HepG2 (cell line): ENCODE measurements around the gene FGF9. TPM values are rescaled to one million over a fixed set of nuclear protein-coding genes. Genes with fewer than 3 reads are reported as not detected.

ENCODE experiments used
- ATAC-seq: fragments of 200-7000 bp; cut with Tn5 transposase; 3 replicates; pipeline ENCODE4 v1.9.1; 2020; ENCODE audit warnings: mild to moderate bottlenecking, moderate library complexity
- BruUV-seq: library from RNA; stranded (reverse); fragments of 400-500 nt; replicated peaks from 2 replicates; lab custom pipeline; 2021; lab: Mats Ljungman, UMichigan
- CTCF ChIA-PET: fragments of 300-600 bp; formaldehyde crosslinking; extraction: SDS; loops from one replicate; lab custom pipeline; 2021; ENCODE audit warnings: low total read pairs, inconsistent platforms, low intra/inter-chr PET ratio; lab: Yijun Ruan, JAX
- POLR2A ChIA-PET: fragments of 350-600 bp; sonication (Branson Sonifier 250); formaldehyde crosslinking; loops from one replicate; lab custom pipeline; 2020; ENCODE audit warnings: antibody characterized with exemption, inconsistent platforms; lab: Yijun Ruan, JAX
- DNase-seq: peaks from one replicate; pipeline ENCODE4 v3.0.0-alpha.2; 2015; ENCODE audit warnings: low spot score
- FAIRE-seq: peaks from 3 replicates; lab custom pipeline; 2011; peaks lifted over from hg19 to GRCh38; lab: Jason Lieb, UNC
- H2AFZ ChIP-seq: one replicate; pipeline ENCODE4 v1.6.1; 2011; ENCODE audit warnings: low read length, inconsistent platforms
- H3K27ac ChIP-seq: fragments of 300-600 bp; 3 replicates; pipeline ENCODE4 v1.8.0; 2011; ENCODE audit warnings: mixed run types, mild to moderate bottlenecking, mixed read lengths, low read length, inconsistent platforms; ENCODE audit not compliant: insufficient read depth; ENCODE audit errors: extremely low read length
- H3K27me3 ChIP-seq, 2 experiments: fragments of 200-600 bp in 1 of 2; 2 replicates in 1 of 2; 3 replicates in 1 of 2; pipeline versions ENCODE4 v1.6.0 to v1.8.0; 2011; ENCODE audit warnings: low read length in 2 of 2, mild to moderate bottlenecking in 2 of 2, moderate library complexity in 2 of 2, inconsistent platforms in 1 of 2; ENCODE audit not compliant: insufficient read depth in 2 of 2, control insufficient read depth in 1 of 2
- H3K36me3 ChIP-seq, 2 experiments: fragments of 200-600 bp in 1 of 2; replicated peaks in 1 of 2; 2 replicates in 1 of 2; 3 replicates in 1 of 2; pipeline versions ENCODE4 v1.5.1 to v1.8.0; 2011; ENCODE audit warnings: low read length in 2 of 2, inconsistent platforms in 1 of 2; ENCODE audit not compliant: insufficient read depth in 2 of 2, control insufficient read depth in 1 of 2
- H3K4me1 ChIP-seq: 2 replicates; pipeline ENCODE4 v1.5.1; 2012; ENCODE audit warnings: low read length, inconsistent platforms; ENCODE audit not compliant: insufficient read depth
- H3K4me2 ChIP-seq: 2 replicates; pipeline ENCODE4 v1.6.0; 2011; ENCODE audit warnings: low read depth, low read length, inconsistent platforms
- H3K4me3 ChIP-seq, 3 experiments: fragments of 200-600 bp in 1 of 3; sonication (generic), shearing (Covaris generic) in 1 of 3; replicated peaks in 1 of 3; 2 replicates each; pipeline ENCODE4 v1.5.1; 2011 to 2016; ENCODE audit warnings: low read length in 3 of 3, inconsistent platforms in 2 of 3, low read depth in 2 of 3, mild to moderate bottlenecking in 2 of 3, control low read depth in 1 of 3, mixed read lengths in 1 of 3; ENCODE audit not compliant: insufficient read depth in 1 of 3
- H3K79me2 ChIP-seq: one replicate; pipeline ENCODE4 v1.6.1; 2011; ENCODE audit warnings: low read length, inconsistent platforms; ENCODE audit not compliant: insufficient read depth
- H3K9ac ChIP-seq: 2 replicates; pipeline ENCODE4 v1.6.0; 2011; ENCODE audit warnings: mild to moderate bottlenecking, low read depth, low read length, inconsistent platforms; ENCODE audit not compliant: insufficient read depth
- H3K9me3 ChIP-seq: 2 replicates; pipeline ENCODE4 v1.5.1; 2012; ENCODE audit warnings: mild to moderate bottlenecking, low read length
- H4K20me1 ChIP-seq: 2 replicates; pipeline ENCODE4 v1.6.0; 2011; ENCODE audit warnings: inconsistent platforms, mild to moderate bottlenecking, low read length, moderate library complexity; ENCODE audit not compliant: insufficient read depth
- BRCA1 ChIP-seq: sonication (generic); formaldehyde crosslinking; IDR thresholded peaks from 2 replicates; pipeline ENCODE4 v1.4.0; 2020; ENCODE audit warnings: missing genetic modification reagents
- CC2D1A ChIP-seq: sonication (generic); formaldehyde crosslinking; IDR thresholded peaks from 2 replicates; pipeline ENCODE4 v1.8.1; 2023; ENCODE audit warnings: mild to moderate bottlenecking, missing genetic modification reagents
- CHD2 ChIP-seq: IDR thresholded peaks from 2 replicates; pipeline ENCODE4 v1.6.1; 2011; ENCODE audit warnings: low read depth, low read length, improper control_type of control experiment
- GABPA ChIP-seq, 2 experiments: IDR thresholded peaks; 2 replicates each; pipeline ENCODE4 v1.6.1; 2011 to 2016; ENCODE audit warnings: low read depth in 2 of 2, low read length in 1 of 2, missing biosample characterization in 1 of 2, missing genetic modification characterization in 1 of 2
- ISX ChIP-seq: sonication (generic); formaldehyde crosslinking; conservative IDR thresholded peaks from 2 replicates; pipeline ENCODE4 v1.5.0; 2020; ENCODE audit warnings: missing genetic modification reagents
- POLR2A ChIP-seq, 2 experiments: IDR thresholded peaks; 2 replicates each; pipeline ENCODE4 v1.6.1; 2011; ENCODE audit warnings: low read depth in 2 of 2, low read length in 2 of 2, mild to moderate bottlenecking in 1 of 2, moderate library complexity in 1 of 2; ENCODE audit not compliant: insufficient read depth in 1 of 2
- RARG ChIP-seq: sonication (generic); formaldehyde crosslinking; IDR thresholded peaks from 2 replicates; pipeline ENCODE4 v1.4.0; 2020; ENCODE audit warnings: low read depth, mild to moderate bottlenecking, missing genetic modification reagents
- RFX1 ChIP-seq: fragments of 450-650 bp; IDR thresholded peaks from 2 replicates; pipeline ENCODE4 v1.6.1; 2017
- ZMYM4 ChIP-seq: sonication (generic); formaldehyde crosslinking; IDR thresholded peaks from 2 replicates; pipeline ENCODE4 v1.8.1; 2023; ENCODE audit warnings: mild to moderate bottlenecking, missing genetic modification reagents
- WGBS: methylation state at CpG from one replicate; pipeline ENCODE4 v1.1.6; 2017; ENCODE audit warnings: low lambda C conversion rate; 5-methylcytosine and 5-hydroxymethylcytosine counted together
- in situ Hi-C: cut with HindIII; loops from 2 replicates; pipeline ENCODE4 v1.10.0; 2017; ENCODE audit warnings: low pct_unique_long_range_greater_than_20kb; ENCODE audit not compliant: extremely low pct_ligation_motif_present
- intact Hi-C: fragments of 100-400 bp; cut with micrococcal nuclease; formaldehyde crosslinking; loops from one replicate; pipeline ENCODE4 v1.10.0; 2022; ENCODE audit not compliant: unreplicated experiment
- polyA plus RNA-seq, 8 experiments: library from polyadenylated mRNA; depleted of rRNA in 3 of 8; stranded (reverse) in 7 of 8; unstranded in 1 of 8; fragments of >200 nt; fragmentation: Illumina TruSeq in 4 of 8; extraction: Trizol in 4 of 8; gene quantifications; 2 replicates each; pipeline versions ENCODE4 v1.2.1 to v1.2.3, GENCODE V29; 2011 to 2016; ENCODE audit warnings: low read depth in 4 of 8, missing spikeins in 1 of 8, mixed read lengths in 1 of 8; ENCODE audit not compliant: insufficient read depth in 1 of 8
- total RNA-seq, 5 experiments: library from RNA; depleted of rRNA; stranded (reverse); fragments of >200 nt; fragmentation: Illumina TruSeq; extraction: Trizol; gene quantifications; 2 replicates each; pipeline ENCODE4 v1.2.3, GENCODE V29; 2016; ENCODE audit warnings: low read depth in 1 of 5
- TF ChIP-seq, protein P1 (sequence below): sonication (generic); formaldehyde crosslinking; IDR thresholded peaks from 2 replicates; pipeline ENCODE4 v1.4.0; 2020; ENCODE audit warnings: mild to moderate bottlenecking, missing genetic modification reagents
- TF ChIP-seq, protein P2 (sequence below): sonication (generic); formaldehyde crosslinking; IDR thresholded peaks from 2 replicates; pipeline ENCODE4 v1.9.0; 2022; ENCODE audit warnings: low read depth, missing genetic modification reagents

The FGF9 gene
- total and polyA plus RNA-seq, 2 of the 13 experiments (the other 11 are each of a cell fraction or from before 2014, with no cell fraction given): not detected

DNA sequence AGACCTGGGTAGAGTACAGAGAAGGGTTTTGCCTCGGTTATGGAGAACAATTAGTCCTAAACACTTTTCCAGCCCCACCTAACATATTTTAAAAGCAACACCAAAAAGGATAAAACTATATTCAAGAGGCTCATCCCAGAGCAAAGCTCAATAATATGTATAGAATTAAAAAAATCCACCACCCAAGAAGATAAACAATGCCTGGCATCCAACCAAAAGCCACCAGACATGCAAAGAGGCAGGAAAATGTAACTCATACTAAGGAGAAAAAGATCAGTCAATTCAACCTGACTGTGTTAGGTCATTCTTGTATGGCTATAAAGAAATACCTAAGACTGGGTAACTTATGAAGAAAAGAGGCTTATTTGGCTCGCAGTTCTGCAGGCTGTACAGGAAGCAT is 39.3 kb downstream of the FGF9 start:
- POLR2A ChIA-PET: no interaction called here
- H3K27me3 ChIP-seq: peaks cover 0 to 7% of the 10 kb centered on the region in 2 experiments; a peak in 2 of 5 replicates
- TF ChIP-seq RARG (CRISPR knock-in tag) (no peak), RFX1 (no peak), CC2D1A (CRISPR knock-in tag) (no peak), BRCA1 (CRISPR knock-in tag) (no peak), POLR2A (IDR thresholded peaks at IDR 0.05; ENCODE audit: insufficient read depth in 1 of 2, low read depth in 2 of 2, low read length in 2 of 2) (no peak), GABPA (IDR thresholded peaks at IDR 0.05; ENCODE audit: low read depth, low read length) (no peak), GABPA (CRISPR knock-in tag; IDR thresholded peaks at IDR 0.05; ENCODE audit: low read depth) (no peak), ISX (CRISPR knock-in tag) (no peak), CHD2 (no peak), ZMYM4 (CRISPR knock-in tag) (no peak)
- TF ChIP-seq, protein P1, sequence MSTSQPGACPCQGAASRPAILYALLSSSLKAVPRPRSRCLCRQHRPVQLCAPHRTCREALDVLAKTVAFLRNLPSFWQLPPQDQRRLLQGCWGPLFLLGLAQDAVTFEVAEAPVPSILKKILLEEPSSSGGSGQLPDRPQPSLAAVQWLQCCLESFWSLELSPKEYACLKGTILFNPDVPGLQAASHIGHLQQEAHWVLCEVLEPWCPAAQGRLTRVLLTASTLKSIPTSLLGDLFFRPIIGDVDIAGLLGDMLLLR: no peak
- TF ChIP-seq, protein P2, sequence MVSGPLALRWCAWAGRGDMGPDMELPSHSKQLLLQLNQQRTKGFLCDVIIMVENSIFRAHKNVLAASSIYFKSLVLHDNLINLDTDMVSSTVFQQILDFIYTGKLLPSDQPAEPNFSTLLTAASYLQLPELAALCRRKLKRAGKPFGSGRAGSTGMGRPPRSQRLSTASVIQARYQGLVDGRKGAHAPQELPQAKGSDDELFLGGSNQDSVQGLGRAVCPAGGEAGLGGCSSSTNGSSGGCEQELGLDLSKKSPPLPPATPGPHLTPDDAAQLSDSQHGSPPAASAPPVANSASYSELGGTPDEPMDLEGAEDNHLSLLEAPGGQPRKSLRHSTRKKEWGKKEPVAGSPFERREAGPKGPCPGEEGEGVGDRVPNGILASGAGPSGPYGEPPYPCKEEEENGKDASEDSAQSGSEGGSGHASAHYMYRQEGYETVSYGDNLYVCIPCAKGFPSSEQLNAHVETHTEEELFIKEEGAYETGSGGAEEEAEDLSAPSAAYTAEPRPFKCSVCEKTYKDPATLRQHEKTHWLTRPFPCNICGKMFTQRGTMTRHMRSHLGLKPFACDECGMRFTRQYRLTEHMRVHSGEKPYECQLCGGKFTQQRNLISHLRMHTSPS (CRISPR knock-in tag): no peak
- TF ChIP-seq, all 625 proteins: peak for 0
- H4K20me1 ChIP-seq: no peaks in the 10 kb centered on the region
- ATAC-seq (no peak), DNase-seq (no peak), FAIRE-seq (no peak)
- H2AFZ ChIP-seq: no peak overlapping the region
- in situ Hi-C loops (no loop called here), intact Hi-C loops (no loop called here)
- WGBS: 0% methylated on average over 2 of the region's 2 CpGs
- no peak overlapping the region for H3K27ac ChIP-seq
- no peaks in the 10 kb centered on the region for H3K79me2 ChIP-seq
- CTCF ChIA-PET: no interaction called here
- no peaks in the 10 kb centered on the region for H3K9me3 ChIP-seq
- no peak overlapping the region for H3K4me3 ChIP-seq
- no peak overlapping the region for H3K4me2 ChIP-seq
- BruUV-seq: no TSS peak
- H3K4me1 ChIP-seq: no peaks in the 10 kb centered on the region
- no peak overlapping the region for H3K9ac ChIP-seq
- H3K36me3 ChIP-seq: no peaks in the 10 kb centered on the region
